Measurements from ENCODE around the gene GMCL1.
A peak's percentile ranks its signal among the peaks of the same experiment; 100 is the strongest.
"Not testable (repeated sequence)": the region's sequence is repeated elsewhere in the genome, so short reads cannot be mapped to it uniquely, and the experiment has no call there.

Gene GMCL1

DNA sequence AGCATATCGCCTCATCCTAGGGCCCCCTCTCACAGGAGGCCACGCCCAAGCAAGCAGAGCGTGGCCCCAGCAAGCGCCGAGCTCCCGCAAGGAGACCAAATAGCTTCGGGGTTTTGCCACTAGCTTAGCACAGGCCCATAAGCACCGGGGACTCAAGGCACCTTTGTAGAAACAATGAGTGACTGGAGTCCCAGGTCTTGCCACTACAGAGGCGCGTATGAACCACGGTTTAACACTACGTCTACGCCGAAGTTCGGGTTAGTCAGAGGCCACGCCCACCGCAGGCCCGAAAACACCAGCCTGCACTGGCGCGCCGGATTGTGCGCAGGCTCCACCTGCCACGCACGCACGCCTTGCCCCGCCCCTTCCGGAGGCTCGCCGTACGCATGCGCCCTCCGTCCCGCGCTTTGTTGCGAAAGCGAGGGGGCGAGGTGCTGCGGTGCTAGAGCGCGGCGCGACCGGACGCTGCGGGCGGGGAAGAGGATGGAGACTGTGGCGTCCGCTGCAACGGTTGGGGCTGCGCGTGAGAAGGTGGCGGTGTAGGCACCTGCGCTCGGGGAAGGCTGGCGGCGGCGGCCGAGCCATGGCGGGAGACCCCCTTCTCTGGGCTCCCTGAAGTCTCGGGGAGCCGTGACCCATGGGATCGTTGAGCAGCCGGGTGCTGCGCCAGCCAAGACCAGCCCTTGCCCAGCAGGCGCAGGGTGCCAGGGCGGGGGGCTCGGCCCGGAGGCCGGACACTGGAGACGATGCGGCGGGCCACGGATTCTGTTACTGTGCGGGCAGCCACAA, at the start of gene GMCL1:
Gene GMCL1, plus strand, starts transcription at position 405 of the 789 bp plus-strand sequence. Its CDS starts 233 bp downstream, at position 638.
- peak; percentile 72 for DNase-seq (ENCODE audit: insufficient read length, low spot score)
- FAIRE-seq: peak; percentile 90

- FAIRE-seq: no peak
Observed at GRCh38 chr2:69780921-69781320, 48.5 kb upstream of the GMCL1 start.

GRCh38 chr2:69781321-69782248, 47.9 kb upstream of the GMCL1 start:
- DNase-seq (ENCODE audit: insufficient read length, low spot score) (no peak), FAIRE-seq (peak; percentile 68)

More at GRCh38 chr2:69780921-69781320, 48.5 kb upstream of the GMCL1 start:
- DNase-seq (ENCODE audit: insufficient read length, low spot score): no peak

- DNase-seq (ENCODE audit: insufficient read length, low spot score) (no peak), FAIRE-seq (no peak)
Observed at GRCh38 chr2:69784228-69784627, 45.2 kb upstream of the GMCL1 start.

- FAIRE-seq (no peak), DNase-seq (ENCODE audit: insufficient read length, low spot score) (no peak)
Observed at GRCh38 chr2:69785358-69785757, 44.1 kb upstream of the GMCL1 start.

GRCh38 chr2:69786052-69786560, 43.4 kb upstream of the GMCL1 start:
- FAIRE-seq (no peak), DNase-seq (ENCODE audit: insufficient read length, low spot score) (no peak)

DNA sequence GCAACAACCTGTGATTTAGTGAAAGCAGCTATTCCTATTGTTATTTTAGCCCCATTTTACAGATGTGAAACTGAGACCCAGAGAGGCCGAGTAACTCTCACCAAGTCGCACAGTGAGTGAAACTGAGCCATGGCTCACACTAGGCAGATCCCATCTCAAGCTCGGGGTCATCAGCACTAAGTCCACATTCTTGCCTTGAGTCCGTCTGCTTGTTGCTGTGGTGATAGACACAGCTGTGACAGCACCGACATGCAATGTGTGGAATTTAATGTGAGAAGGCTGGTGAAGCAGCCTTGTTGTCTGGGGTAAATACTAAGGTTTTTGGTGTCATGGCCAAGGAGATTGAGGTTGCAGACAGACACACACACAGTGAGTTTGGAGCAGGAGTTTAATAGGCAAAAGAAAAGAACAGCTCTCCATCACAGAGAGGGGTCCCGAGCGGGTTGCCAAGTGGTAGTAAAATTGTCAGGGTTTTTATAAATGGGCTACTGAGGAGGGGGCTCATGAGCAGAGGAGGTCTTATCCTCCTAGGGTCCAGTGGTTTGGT, 40.2 kb upstream of the GMCL1 start:
- no peak for DNase-seq (ENCODE audit: insufficient read length, low spot score)
- peak; percentile 98 for FAIRE-seq

DNA sequence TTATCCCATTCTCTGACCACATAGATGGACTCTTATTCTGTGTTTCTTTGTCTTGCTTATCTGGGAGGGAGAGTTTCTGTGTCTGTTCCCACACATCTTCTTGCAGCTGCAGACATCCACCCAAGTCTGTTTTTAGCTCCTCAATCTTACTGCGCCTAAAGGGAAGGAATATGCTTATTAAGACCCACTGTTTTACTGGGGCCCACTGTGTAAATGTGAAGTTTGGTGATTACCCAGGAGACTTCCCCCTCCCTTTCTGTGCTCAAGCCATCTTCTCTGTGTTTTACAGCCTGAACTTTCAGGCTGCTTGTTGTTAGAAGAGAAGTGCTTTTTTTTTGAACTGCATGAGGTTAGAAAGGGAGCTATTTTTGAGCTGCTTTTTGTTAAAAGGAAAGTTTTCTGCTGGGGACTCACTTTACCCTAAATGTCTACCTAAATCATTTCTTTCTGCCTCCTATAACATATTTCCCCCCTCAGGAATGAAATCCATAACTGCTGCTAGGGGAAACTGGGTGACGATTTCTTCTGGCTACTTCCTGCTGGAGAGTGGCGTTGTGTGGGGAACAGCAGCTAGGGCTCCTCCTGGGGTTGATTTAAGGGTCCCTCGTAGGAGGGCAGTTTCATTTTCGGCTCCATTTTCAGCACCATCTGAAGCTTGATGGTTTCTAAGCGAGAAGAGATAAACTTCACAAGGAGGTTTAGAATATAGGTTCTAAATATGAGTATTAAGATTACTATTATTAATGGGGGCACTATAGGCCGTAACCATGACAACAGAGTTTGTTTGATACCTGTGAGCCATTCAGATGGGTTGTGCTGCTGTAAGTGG, 39.5 kb upstream of the GMCL1 start:
- no peak for DNase-seq (ENCODE audit: insufficient read length, low spot score)
- peak; percentile 94 for FAIRE-seq

GRCh38 chr2:69790601-69790959, 38.9 kb upstream of the GMCL1 start:
- FAIRE-seq (no peak), DNase-seq (ENCODE audit: insufficient read length, low spot score) (no peak)

- DNase-seq (ENCODE audit: insufficient read length, low spot score): no peak
- peak; percentile 81 for FAIRE-seq
Observed at GRCh38 chr2:69791045-69791444, 38.4 kb upstream of the GMCL1 start.

- FAIRE-seq (no peak), DNase-seq (ENCODE audit: insufficient read length, low spot score) (no peak)
Observed at GRCh38 chr2:69796174-69796573, 33.3 kb upstream of the GMCL1 start.

- DNase-seq (ENCODE audit: insufficient read length, low spot score): no peak
- no peak for FAIRE-seq
Observed at GRCh38 chr2:69797235-69797634, 32.2 kb upstream of the GMCL1 start.

DNA sequence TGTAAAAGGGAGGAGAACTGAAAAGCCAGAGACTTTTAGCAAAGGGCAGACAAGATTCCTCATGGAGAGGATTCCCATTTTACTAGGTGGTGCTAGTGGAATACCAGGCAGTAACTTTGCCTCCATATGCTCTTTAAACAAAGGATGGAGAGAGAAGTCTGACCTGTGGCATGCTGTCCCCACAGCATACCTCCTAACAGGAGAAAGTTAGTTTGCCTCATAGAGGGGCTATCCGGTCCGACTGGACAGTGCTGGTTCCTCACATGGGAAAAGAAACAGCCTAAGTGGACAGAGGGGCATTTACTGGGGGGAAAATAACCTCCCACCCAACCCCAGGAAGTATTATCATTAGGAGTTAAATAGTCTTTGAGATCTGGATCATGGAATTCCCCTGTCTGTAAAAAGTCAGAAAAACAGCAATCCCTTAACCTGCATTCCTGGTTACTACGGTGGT, 31.6 kb upstream of the GMCL1 start:
- FAIRE-seq: no peak

DNA sequence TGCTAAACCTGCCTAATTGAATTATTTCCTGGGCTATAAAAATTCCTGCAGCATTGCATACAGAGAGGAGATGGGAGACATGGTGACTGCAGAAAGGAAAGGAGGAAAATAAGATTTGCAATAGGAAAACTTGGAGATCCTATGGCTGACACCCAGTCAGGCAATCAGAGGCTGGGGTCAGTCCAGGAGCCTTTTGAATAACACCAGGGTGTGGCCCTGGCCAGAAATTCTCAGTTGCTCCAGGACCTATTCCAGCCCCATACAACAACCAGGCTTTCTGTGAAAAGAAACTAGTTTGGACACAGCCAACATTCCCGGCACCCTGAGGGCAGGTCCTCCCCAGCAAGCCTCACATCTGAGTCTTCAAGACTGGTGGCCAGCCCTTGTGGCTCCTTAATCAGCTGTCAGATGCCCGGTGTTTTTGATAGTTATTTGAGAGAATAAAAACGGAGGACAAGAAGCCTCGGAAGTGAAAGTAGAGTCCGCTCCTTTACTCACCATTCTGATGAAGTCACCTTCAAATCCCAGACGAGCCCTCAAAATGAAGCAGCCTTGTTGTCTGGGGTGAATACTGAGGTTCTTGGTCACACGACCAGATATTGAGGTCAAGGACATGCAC, 31.1 kb upstream of the GMCL1 start:
- no peak for DNase-seq (ENCODE audit: insufficient read length, low spot score)
- FAIRE-seq: no peak

More for the DNA sequence above, 31.6 kb upstream of the GMCL1 start:
- no peak for DNase-seq (ENCODE audit: insufficient read length, low spot score)

DNA sequence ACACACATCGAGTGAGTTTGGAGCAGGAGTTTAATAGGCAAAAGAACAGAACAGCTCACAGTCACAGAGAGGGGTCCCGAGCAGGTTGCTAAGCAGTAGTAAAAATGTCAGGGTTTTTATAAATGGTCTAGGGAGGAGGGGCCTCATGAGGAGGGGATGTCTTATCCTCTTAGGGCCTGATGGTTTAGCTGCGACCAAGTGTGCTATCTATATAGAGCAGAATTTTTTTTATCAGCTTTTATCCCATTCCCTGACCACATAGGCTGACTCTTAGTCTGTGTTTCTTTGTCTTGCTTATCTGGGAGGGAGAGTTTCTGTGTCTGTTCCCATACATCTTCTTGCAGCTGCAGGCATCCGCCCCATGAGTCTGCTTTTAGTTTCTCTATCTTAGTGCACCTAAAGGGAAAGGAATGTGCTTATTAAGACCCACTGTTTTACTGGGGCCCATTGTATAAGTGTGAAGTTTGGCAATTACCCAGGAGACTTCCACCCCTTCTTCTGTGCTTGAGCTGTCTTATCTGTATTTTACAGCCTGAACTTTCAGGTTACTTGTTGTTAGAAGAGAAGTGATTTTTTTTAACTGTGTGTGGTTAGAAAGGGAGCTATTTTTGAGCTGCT, 30.4 kb upstream of the GMCL1 start:
- no peak for DNase-seq (ENCODE audit: insufficient read length, low spot score)
- peak; percentile 89 for FAIRE-seq

GRCh38 chr2:69801745-69802290, 27.6 kb upstream of the GMCL1 start:
- FAIRE-seq: peak; percentile 33
- DNase-seq (ENCODE audit: insufficient read length, low spot score): no peak

DNA sequence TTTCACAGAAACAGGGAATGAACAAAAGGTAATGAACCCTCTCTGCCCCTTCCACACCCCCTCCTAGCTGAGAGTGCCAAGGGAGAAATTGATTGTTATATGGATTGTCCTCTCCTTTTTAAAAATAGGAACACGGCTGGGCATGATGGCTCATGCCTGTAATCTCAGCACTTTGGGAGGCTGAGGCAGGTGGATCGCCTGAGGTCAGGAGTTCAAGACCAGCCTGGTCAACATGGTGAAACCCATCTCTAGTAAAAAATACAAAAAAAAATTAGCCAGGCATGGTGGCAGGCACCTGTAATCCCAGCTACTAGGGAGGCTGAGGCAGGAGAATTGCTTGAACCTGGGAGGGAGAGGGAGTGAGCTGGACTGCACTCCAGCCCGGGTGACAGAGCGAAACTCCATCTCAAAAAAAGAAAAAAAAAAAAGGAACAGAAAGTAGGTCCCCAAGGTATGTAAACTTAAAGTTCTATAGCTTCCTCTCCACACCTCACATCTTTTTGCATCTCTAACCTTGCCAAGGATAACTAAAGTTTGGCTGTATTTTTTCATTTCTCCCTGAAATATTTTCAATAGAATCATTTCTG, 26.6 kb upstream of the GMCL1 start:
- FAIRE-seq; DNase-seq (ENCODE audit: insufficient read length, low spot score): not testable (repeated sequence)

- DNase-seq (ENCODE audit: insufficient read length, low spot score): no peak
- no peak for FAIRE-seq
Observed at GRCh38 chr2:69804416-69804815, 25.0 kb upstream of the GMCL1 start.

DNA sequence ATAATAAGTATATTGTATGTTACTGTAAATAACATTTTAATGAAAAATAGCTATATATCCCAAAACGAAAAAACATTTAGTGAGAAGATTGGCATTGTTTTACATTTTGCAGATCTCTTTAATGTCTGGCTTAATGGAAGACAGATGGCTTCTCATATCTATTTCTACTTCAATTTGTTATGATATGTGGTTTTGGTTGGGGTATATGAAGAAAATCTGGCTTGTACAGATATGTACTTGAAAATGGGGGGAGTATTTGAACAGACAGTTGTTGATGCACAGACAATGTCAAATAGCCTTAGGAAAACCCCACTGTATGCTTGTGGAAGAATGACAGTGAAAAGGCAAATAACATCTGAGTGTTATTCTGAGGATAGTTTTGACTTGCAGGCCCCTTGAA, 23.6 kb upstream of the GMCL1 start:
- FAIRE-seq (no peak), DNase-seq (ENCODE audit: insufficient read length, low spot score) (no peak)

All from GM19239 (cell line).